Measurements from ENCODE around the gene OXNAD1. TPM values are rescaled to one million over a fixed set of nuclear protein-coding genes. Genes with fewer than 3 reads are reported as not detected.
A peak's percentile ranks its signal among the peaks of the same experiment; 100 is the strongest.

The OXNAD1 gene
- total and polyA plus RNA-seq, 9 donors = 4.0 to 16.3 (median 11.5) TPM

DNA sequence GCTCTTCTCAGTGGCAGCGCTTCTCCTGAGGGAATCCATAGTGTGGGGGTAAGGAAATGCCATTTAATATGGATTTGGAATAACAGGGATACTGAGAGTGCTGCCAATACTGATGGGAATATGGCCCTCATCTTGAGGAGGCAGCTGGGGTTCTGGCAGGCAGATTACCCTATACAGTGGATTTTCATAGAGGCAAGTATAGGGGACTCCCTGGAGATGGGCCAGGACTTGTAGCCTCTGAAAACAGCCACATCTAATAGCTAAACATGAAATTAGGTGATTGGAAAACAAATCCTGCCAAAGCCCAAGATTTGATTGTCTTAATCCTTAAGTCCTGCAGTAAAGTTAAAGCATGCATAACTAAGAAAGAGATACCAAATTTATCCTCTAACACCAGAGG is 31.2 kb upstream of the OXNAD1 start:
- Histone ChIP-seq H3K4me3 (no peak overlapping the region), H3K4me1 (ENCODE audit: insufficient read depth) (peaks cover 8% of the 10 kb centered on the region), H3K27me3 (no peaks in the 10 kb centered on the region), H3K9me3 (no peaks in the 10 kb centered on the region), H3K27ac (no peak overlapping the region), H3K36me3 (no peaks in the 10 kb centered on the region)
- no peak for DNase-seq
- no peak for TF ChIP-seq POLR2A (IDR thresholded peaks at IDR 0.05)
- TF ChIP-seq EP300 (IDR thresholded peaks at IDR 0.05) = no peak
- intact Hi-C loops (cut with DNase I) = no loop called here
- 96 to 100% (median 97%) methylated on average over 1 of the region's 1 CpG for WGBS, 3 donors

- WGBS, 3 donors = 90 to 98% (median 96%) methylated on average over 2 of the region's 2 CpGs
- Histone ChIP-seq H3K27me3 (no peaks in the 10 kb centered on the region), H3K27ac (no peak overlapping the region), H3K4me1 (ENCODE audit: insufficient read depth) (peaks cover 10% of the 10 kb centered on the region), H3K9me3 (no peaks in the 10 kb centered on the region), H3K4me3 (no peak overlapping the region), H3K36me3 (no peaks in the 10 kb centered on the region)
- intact Hi-C loops (cut with DNase I) = no loop called here
- no peak for DNase-seq
- TF ChIP-seq, protein P1, sequence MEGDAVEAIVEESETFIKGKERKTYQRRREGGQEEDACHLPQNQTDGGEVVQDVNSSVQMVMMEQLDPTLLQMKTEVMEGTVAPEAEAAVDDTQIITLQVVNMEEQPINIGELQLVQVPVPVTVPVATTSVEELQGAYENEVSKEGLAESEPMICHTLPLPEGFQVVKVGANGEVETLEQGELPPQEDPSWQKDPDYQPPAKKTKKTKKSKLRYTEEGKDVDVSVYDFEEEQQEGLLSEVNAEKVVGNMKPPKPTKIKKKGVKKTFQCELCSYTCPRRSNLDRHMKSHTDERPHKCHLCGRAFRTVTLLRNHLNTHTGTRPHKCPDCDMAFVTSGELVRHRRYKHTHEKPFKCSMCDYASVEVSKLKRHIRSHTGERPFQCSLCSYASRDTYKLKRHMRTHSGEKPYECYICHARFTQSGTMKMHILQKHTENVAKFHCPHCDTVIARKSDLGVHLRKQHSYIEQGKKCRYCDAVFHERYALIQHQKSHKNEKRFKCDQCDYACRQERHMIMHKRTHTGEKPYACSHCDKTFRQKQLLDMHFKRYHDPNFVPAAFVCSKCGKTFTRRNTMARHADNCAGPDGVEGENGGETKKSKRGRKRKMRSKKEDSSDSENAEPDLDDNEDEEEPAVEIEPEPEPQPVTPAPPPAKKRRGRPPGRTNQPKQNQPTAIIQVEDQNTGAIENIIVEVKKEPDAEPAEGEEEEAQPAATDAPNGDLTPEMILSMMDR (IDR thresholded peaks at IDR 0.05) = no peak
- no peak for TF ChIP-seq POLR2A (IDR thresholded peaks at IDR 0.05)
- no peak for TF ChIP-seq EP300 (IDR thresholded peaks at IDR 0.05)
Measured at GRCh38 chr3:16234281-16234680, 30.7 kb upstream of the OXNAD1 start.

DNA sequence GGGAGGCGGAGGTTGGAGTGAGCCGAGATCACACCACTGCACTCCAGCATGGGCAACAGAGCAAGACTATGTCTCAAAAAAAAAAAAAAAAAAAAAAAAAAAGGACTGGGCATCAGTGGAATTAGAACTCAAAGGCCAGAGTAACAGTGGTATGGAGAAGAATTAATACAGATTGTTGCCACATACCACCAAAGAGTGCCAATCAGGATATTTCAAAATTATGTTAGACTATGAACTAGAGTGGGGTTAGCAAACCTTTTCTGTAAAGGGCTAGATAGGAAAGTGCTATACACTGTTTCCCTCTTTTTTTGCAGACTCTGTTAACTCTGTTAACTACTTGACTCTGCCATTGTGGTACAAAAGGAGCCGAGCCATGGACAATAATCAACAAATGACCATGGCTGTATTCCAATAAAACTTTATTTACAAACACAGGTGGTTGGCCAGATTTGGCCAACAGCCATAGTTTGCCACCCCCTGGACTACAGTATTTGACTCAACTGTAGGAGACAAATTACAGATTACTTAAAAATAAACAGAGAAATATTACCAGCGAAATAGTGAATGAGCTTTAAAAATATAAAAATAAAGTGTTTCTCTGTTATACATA is 28.9 kb upstream of the OXNAD1 start:
- H3K4me3 ChIP-seq = no peak overlapping the region
- 58 to 75% (median 59%) methylated on average over 4 of the region's 4 CpGs for WGBS, 3 donors
- TF ChIP-seq, protein P1 (IDR thresholded peaks at IDR 0.05) = no peak
- TF ChIP-seq POLR2A (IDR thresholded peaks at IDR 0.05) (no peak), EP300 (IDR thresholded peaks at IDR 0.05) (no peak)
- H3K27ac ChIP-seq = peak overlapping the region in 1 of 2 donors; percentile 74
- no peaks in the 10 kb centered on the region for H3K9me3 ChIP-seq
- DNase-seq = peak in 1 of 5 donors; percentile 46
- H3K36me3 ChIP-seq = no peaks in the 10 kb centered on the region
- no peaks in the 10 kb centered on the region for H3K27me3 ChIP-seq
- H3K4me1 ChIP-seq (ENCODE audit: insufficient read depth) = peaks cover 15% of the 10 kb centered on the region
- intact Hi-C loops (cut with DNase I) = loop anchor here in 1 of 4 donors (5.0 kb wide), 1 partner anchor 54 kb away; no protein-coding TSS in a partner anchor

DNA sequence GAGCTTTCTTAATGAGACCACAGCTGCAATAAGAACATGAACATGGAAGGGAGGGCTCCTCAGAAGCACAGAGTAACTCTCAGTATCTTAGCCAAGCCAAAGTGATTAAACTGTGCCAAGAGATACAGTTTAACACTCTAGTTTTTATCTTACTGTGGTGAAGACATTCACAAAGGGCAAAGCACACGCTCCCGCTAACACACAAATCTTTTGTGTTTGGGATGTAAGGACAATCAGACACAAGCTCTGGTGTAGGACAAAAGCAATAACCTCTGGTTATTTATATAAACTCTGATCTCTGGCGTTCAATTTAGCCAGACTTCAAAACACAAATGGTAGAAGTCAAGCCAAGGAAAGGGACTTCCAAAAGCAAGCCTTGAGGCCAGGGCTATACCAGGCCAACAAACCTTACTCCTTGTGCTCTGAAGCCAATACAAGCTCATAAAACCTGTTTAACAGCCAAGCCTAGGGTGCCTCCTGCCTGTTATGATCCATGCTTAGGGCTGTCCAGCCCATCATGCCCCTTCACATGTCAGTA is 28.1 kb upstream of the OXNAD1 start:
- WGBS, 3 donors = 7 to 19% (median 8%) methylated on average over 3 of the region's 3 CpGs
- Histone ChIP-seq H3K27ac (peak overlapping the region; percentile 48 to 74), H3K27me3 (no peaks in the 10 kb centered on the region), H3K4me1 (ENCODE audit: insufficient read depth) (peaks cover 15% of the 10 kb centered on the region), H3K36me3 (no peaks in the 10 kb centered on the region), H3K4me3 (no peak overlapping the region), H3K9me3 (no peaks in the 10 kb centered on the region)
- peak; percentile 38 to 55 (median 53) for DNase-seq
- intact Hi-C loops (cut with DNase I) = loop anchor here in 1 of 4 donors (5.0 kb wide), 1 partner anchor 55 kb away; no protein-coding TSS in a partner anchor
- TF ChIP-seq, protein P1 (IDR thresholded peaks at IDR 0.05) = no peak
- TF ChIP-seq EP300 (IDR thresholded peaks at IDR 0.05) = no peak
- no peak for TF ChIP-seq POLR2A (IDR thresholded peaks at IDR 0.05)
